ENCODE data around the gene CTNND2. TPM values are rescaled to one million over a fixed set of nuclear protein-coding genes. Genes with fewer than 3 reads are reported as not detected.

CTNND2 gene
- total RNA-seq, 2 experiments from 2014 or later = 0.20 TPM; not detected in 1

- Mint-ChIP-seq H3K9me3 (no peaks in the 10 kb centered on the region), H3K4me3 (no peak overlapping the region), H3K27me3 (peaks cover 18% of the 10 kb centered on the region), H3K36me3 (ENCODE audit: low read depth) (no peaks in the 10 kb centered on the region), H3K4me1 (ENCODE audit: low read depth) (no peaks in the 10 kb centered on the region), H3K27ac (no peak overlapping the region)
- Histone ChIP-seq H3K4me1 (ENCODE audit: insufficient read depth, low read length) (no peaks in the 10 kb centered on the region), H3K9me3 (ENCODE audit: control insufficient read depth in 1 of 2, insufficient read depth in 1 of 2, low read length in 2 of 2) (no peaks in the 10 kb centered on the region), H3K4me3 (ENCODE audit: low read length) (no peak overlapping the region), H3K36me3 (ENCODE audit: insufficient read depth, low read length) (no peaks in the 10 kb centered on the region), H3K27ac (ENCODE audit: low read depth in 1 of 2, low read length in 2 of 2) (no peak overlapping the region), H3K27me3 (ENCODE audit: control insufficient read depth in 1 of 2, insufficient read depth in 2 of 2, low read length in 2 of 2) (no peaks in the 10 kb centered on the region)
- no peak for DNase-seq
- TF ChIP-seq CTCF (IDR thresholded peaks at IDR 0.05) = no peak
- POLR2A ChIA-PET = no interaction called here
- CTCF ChIA-PET = no interaction called here
- intact Hi-C loops (cut with DNase I, micrococcal nuclease) = no loop called here
- ATAC-seq (ENCODE audit: poor library complexity) = no peak
Observed at GRCh38 chr5:11482011-11482410, 422.2 kb downstream of the CTNND2 start.

- H3K36me3 ChIP-seq (ENCODE audit: insufficient read depth, low read length) = no peaks in the 10 kb centered on the region
- Mint-ChIP-seq H3K36me3 (ENCODE audit: low read depth) (no peaks in the 10 kb centered on the region), H3K4me3 (no peak overlapping the region), H3K27ac (no peak overlapping the region), H3K9me3 (no peaks in the 10 kb centered on the region), H3K27me3 (peaks cover 13% of the 10 kb centered on the region), H3K4me1 (ENCODE audit: low read depth) (no peaks in the 10 kb centered on the region)
- no peaks in the 10 kb centered on the region for H3K27me3 ChIP-seq (ENCODE audit: control insufficient read depth in 1 of 2, insufficient read depth in 2 of 2, low read length in 2 of 2)
- ChIA-PET POLR2A (no interaction called here), CTCF (no interaction called here)
- DNase-seq = no peak
- no peaks in the 10 kb centered on the region for H3K4me1 ChIP-seq (ENCODE audit: insufficient read depth, low read length)
- no peaks in the 10 kb centered on the region for H3K9me3 ChIP-seq (ENCODE audit: control insufficient read depth in 1 of 2, insufficient read depth in 1 of 2, low read length in 2 of 2)
- no peak overlapping the region for H3K4me3 ChIP-seq (ENCODE audit: low read length)
- intact Hi-C loops (cut with DNase I, micrococcal nuclease) = no loop called here
- no peak for ATAC-seq (ENCODE audit: poor library complexity)
- no peak overlapping the region for H3K27ac ChIP-seq (ENCODE audit: low read depth in 1 of 2, low read length in 2 of 2)
- TF ChIP-seq CTCF (IDR thresholded peaks at IDR 0.05) = no peak
Observed at GRCh38 chr5:11477786-11478185, 426.5 kb downstream of the CTNND2 start.

DNA sequence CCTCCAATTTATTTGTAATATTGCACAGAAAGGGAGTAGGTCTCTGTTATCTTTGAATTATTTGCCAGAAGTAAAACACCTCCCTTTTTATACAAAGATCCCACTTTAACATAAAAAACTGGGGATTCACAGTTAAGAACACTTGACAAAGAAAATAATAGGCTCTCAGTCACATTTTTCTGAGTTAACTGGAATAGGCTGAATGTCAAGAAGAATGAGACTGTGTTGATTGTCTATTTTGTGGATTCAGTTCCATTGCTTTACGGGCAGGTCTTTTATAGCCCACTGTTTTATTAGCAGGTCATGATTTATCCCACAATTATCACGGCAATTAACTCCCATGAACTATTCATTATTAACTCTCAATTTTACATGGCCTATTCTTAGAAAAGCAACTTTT is 427.4 kb downstream of the CTNND2 start:
- no peak for ATAC-seq (ENCODE audit: poor library complexity)
- no peak overlapping the region for H3K27ac Mint-ChIP-seq
- no peak for DNase-seq
- H3K9me3 ChIP-seq (ENCODE audit: control insufficient read depth in 1 of 2, insufficient read depth in 1 of 2, low read length in 2 of 2) = no peaks in the 10 kb centered on the region
- H3K4me1 ChIP-seq (ENCODE audit: insufficient read depth, low read length) = no peaks in the 10 kb centered on the region
- no peaks in the 10 kb centered on the region for H3K4me1 Mint-ChIP-seq (ENCODE audit: low read depth)
- no peak overlapping the region for H3K27ac ChIP-seq (ENCODE audit: low read depth in 1 of 2, low read length in 2 of 2)
- CTCF ChIA-PET = no interaction called here
- no peak for TF ChIP-seq CTCF (IDR thresholded peaks at IDR 0.05)
- H3K27me3 ChIP-seq (ENCODE audit: control insufficient read depth in 1 of 2, insufficient read depth in 2 of 2, low read length in 2 of 2) = no peaks in the 10 kb centered on the region
- peaks cover 13% of the 10 kb centered on the region for H3K27me3 Mint-ChIP-seq
- no peaks in the 10 kb centered on the region for H3K9me3 Mint-ChIP-seq
- H3K4me3 ChIP-seq (ENCODE audit: low read length) = no peak overlapping the region
- H3K36me3 Mint-ChIP-seq (ENCODE audit: low read depth) = no peaks in the 10 kb centered on the region
- intact Hi-C loops (cut with DNase I, micrococcal nuclease) = no loop called here
- POLR2A ChIA-PET = no interaction called here
- no peaks in the 10 kb centered on the region for H3K36me3 ChIP-seq (ENCODE audit: insufficient read depth, low read length)
- H3K4me3 Mint-ChIP-seq = no peak overlapping the region

All from CD4-positive, alpha-beta T cell (primary cell).